HUES48 (cell line): ENCODE results near the gene PYGO2.
"Not testable (repeated sequence)": the region's sequence is repeated elsewhere in the genome, so short reads cannot be mapped to it uniquely, and the experiment has no call there.

Experiments
- H3K27ac ChIP-seq: one replicate; pipeline ENCODE4 v1.7.0; 2013; ENCODE audit warnings: low read depth, low read length, inconsistent platforms
- H3K27me3 ChIP-seq: 2 replicates; pipeline ENCODE4 v1.6.1; 2013; ENCODE audit warnings: mild to moderate bottlenecking, low read length; ENCODE audit not compliant: control insufficient read depth, insufficient read depth
- H3K36me3 ChIP-seq: 2 replicates; pipeline ENCODE4 v1.6.1; 2013; ENCODE audit warnings: low read length; ENCODE audit not compliant: control insufficient read depth, insufficient read depth
- H3K4me1 ChIP-seq: 2 replicates; pipeline ENCODE4 v1.6.1; 2013; ENCODE audit warnings: mild to moderate bottlenecking, low read length; ENCODE audit not compliant: control insufficient read depth, insufficient read depth
- H3K4me3 ChIP-seq: 2 replicates; pipeline ENCODE4 v1.5.1; 2013; ENCODE audit warnings: mild to moderate bottlenecking, low read depth, low read length
- H3K9ac ChIP-seq: 2 replicates; pipeline ENCODE4 v1.6.1; 2013; ENCODE audit warnings: mild to moderate bottlenecking, low read depth, low read length, moderate library complexity
- H3K9me3 ChIP-seq: 2 replicates; pipeline ENCODE4 v1.6.1; 2013; ENCODE audit warnings: low read length; ENCODE audit not compliant: control insufficient read depth, insufficient read depth

Gene PYGO2

DNA sequence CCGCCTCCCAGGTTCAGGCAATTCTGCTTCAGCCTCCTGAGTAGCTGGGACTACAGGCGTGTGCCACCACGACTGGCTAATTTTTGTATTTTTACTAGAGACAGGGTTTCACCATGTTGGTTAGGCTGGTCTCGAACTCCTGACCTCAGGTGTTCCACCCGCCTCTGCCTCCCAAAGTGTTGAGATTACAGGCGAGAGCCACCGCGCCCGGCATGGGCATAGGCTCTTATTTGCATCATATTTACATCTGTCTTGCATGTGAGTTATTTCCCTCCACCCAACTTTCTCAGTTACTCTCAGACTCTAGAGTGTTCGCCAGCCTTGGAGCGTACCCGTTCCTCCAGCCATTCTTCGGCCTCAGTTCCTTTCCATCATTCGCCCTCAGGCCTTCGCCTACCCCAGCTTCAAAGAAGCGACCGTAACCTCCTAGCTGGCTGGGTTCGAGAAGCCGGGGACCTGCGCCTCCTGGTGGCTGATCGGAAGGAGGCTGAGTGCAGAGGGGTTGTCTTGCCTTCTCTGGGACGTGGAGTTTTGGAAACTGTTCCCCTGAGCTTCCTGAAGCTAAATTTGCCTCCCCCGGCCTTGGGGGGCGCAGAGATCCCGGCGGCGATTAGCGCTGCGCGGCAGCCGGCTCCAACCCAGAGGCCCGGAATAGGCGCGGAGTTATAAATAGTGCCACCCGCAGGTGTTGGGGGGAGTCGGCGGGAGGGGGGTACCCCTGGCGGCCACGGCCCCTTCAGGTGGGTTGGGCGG, 37.4 kb upstream of the PYGO2 start:
- Histone ChIP-seq H3K4me1 (no peaks in the 10 kb centered on the region; the same call in 1 of the 2 replicates), H3K4me3 (peak overlapping the region; percentile 68), H3K36me3 (no peaks in the 10 kb centered on the region), H3K27ac (peak overlapping the region; percentile 59), H3K9me3 (no peaks in the 10 kb centered on the region), H3K9ac (no peak overlapping the region), H3K27me3 (0 out of 2 replicates have a peak, but pooled peaks cover 3% of the 10 kb centered on the region)

DNA sequence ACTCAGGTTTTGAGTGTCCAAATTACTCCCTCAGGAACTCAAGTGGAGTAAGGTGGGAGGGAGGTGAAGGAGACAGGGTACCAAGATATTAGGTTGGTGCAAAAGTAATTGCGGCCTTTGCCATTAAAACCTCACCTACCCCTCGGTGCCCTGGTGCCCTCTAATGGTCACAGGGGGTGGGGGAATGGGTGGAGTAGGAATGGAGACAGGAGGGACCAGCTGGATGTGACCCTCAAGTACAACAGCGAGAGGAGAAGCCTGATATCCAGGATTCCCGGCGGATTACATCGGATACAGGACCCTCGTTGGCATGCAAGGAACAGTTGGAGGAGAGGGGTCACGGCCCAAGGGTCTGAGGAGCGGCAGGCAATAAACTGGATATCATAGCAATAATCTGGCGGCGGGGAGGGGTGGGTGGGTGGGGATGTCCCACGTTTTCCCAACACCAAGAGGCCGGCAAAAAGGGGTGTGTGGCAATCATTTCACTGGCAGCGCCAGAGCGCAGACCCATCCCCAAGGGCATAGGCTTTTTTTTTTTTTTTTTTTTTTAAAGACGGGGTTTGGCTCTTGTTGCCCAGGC, 36.7 kb upstream of the PYGO2 start:
- Histone ChIP-seq H3K27ac (no peak overlapping the region), H3K9me3 (no peaks in the 10 kb centered on the region), H3K36me3 (0 out of 2 replicates have a peak, but pooled peaks cover 2% of the 10 kb centered on the region), H3K27me3 (0 out of 2 replicates have a peak, but pooled peaks cover 3% of the 10 kb centered on the region), H3K9ac (no peak overlapping the region), H3K4me1 (no peaks in the 10 kb centered on the region; the same call in 1 of the 2 replicates), H3K4me3 (no peak overlapping the region)

DNA sequence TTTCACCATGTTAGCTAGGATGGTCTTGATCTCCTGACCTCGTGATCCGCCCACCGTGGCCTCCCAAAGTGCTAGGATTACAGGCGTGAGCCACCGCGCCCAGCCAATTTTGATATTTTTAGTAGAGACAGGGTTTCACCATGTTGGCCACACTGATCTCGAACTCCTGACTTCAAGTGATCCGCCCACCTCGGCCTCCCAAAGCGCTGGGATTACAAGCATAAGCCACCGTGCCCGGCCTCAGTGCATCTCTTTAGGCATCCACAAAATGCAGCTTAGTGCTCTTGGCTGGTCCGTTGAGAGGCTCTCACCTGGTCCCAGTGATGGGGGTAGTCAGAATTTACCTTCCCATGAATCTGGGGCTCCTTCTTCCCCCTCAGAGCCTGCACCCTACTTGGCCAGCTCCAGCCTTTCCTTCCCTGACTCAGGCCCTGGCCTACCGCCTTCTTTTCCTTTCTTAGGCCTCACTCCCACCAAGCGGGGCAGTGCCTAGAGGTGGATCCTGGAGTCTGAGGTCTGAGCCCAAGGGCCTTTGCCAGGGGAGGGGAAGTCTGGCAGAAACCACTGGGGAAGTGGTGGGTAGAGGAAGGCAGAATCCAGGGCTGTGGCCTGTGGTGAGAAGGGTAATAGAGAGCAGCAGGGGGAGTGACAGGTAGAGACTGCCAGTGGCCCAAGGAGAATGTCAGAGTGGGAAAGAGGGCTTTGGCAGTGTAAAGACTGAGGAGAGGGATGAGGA, 35.6 kb upstream of the PYGO2 start:
- H3K4me1 ChIP-seq = no peaks in the 10 kb centered on the region; the same call in 1 of the 2 replicates
- H3K9ac ChIP-seq = no peak overlapping the region
- no peak overlapping the region for H3K27ac ChIP-seq

GRCh38 chr1:154995301-154995983, 33.9 kb upstream of the PYGO2 start:
- H3K9ac ChIP-seq, H3K4me1 ChIP-seq, H3K4me3 ChIP-seq, H3K27me3 ChIP-seq, H3K27ac ChIP-seq, H3K9me3 ChIP-seq: not testable (repeated sequence)
- H3K36me3 ChIP-seq = peaks cover 13% of the 10 kb centered on the region

More for the DNA sequence above, 35.6 kb upstream of the PYGO2 start:
- no peak overlapping the region for H3K4me3 ChIP-seq
- no peaks in the 10 kb centered on the region for H3K9me3 ChIP-seq
- H3K27me3 ChIP-seq = 0 out of 2 replicates have a peak, but pooled peaks cover 3% of the 10 kb centered on the region
- H3K36me3 ChIP-seq = 0 out of 2 replicates have a peak, but pooled peaks cover 6% of the 10 kb centered on the region

- H3K36me3 ChIP-seq = peaks cover 22% of the 10 kb centered on the region
- no peak overlapping the region for H3K4me3 ChIP-seq
- H3K27ac ChIP-seq = no peak overlapping the region
- no peak overlapping the region for H3K9ac ChIP-seq
- no peaks in the 10 kb centered on the region for H3K9me3 ChIP-seq
- H3K27me3 ChIP-seq = 0 out of 2 replicates have a peak, but pooled peaks cover 3% of the 10 kb centered on the region
- H3K4me1 ChIP-seq = no peaks in the 10 kb centered on the region; the same call in 1 of the 2 replicates
Observed at GRCh38 chr1:154994591-154994990, 33.0 kb upstream of the PYGO2 start.

DNA sequence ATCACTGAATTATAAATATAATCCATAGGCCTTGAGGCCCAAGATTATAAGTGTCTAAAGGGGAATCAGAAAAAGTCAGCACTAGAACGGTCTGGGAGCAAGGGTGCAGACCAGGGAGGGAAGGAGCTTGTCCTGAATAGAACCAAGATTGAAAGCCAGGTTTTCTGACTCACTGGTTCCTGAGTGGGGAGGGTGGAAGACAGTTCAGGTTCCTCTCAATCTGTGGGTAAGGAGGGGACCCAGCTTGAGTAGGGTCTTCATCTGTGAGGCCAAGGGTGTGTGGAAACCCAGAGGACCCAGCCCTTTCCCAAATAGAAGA, 32.6 kb upstream of the PYGO2 start:
- Histone ChIP-seq H3K36me3 (peaks cover 26% of the 10 kb centered on the region), H3K4me1 (no peaks in the 10 kb centered on the region), H3K9ac (no peak overlapping the region), H3K27ac (no peak overlapping the region), H3K9me3 (no peaks in the 10 kb centered on the region), H3K27me3 (0 out of 2 replicates have a peak, but pooled peaks cover 3% of the 10 kb centered on the region), H3K4me3 (no peak overlapping the region)

DNA sequence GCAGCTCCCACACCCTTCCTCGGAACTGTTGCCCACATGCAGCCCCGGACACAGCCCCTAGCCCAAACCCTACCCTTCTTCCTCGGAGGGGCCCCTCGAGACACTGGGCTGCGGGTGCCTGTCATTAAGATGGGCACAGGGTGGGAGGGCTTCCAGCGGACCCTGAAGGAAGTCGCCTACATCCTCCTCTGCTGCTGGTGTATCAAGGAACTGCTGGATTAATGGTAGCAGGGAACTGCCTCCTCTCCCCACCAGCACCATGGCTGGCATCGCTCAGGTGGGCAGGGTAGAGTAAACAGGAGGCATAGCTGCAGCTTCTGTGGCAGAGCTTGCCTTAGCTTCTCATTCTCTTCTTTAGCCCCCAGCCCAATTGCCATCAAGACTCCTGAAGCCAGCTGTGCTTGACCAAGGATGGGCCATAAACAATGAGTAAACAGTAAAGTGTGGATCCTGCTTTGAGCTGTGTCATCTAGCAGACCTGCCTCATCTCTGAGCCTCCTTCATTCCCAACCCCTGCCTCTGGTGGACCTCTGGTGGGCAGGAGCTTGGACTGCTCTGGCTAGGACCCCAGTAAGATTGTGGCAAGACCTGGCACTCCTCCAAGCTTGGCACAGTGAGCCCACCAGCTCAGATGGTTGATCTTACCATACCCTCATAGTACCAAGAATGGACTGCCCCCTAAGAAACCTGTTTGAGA, 32.1 kb upstream of the PYGO2 start, which contains the start of gene LENEP:
Gene LENEP, plus strand, starts transcription at position 15 of the 697 bp plus-strand sequence. Its CDS starts 22 bp downstream, at position 37.
- 0 out of 2 replicates have a peak, but pooled peaks cover 3% of the 10 kb centered on the region for H3K27me3 ChIP-seq
- H3K9ac ChIP-seq = no peak within 1 kb of the TSS
- peaks cover 31% of the 10 kb centered on the region for H3K36me3 ChIP-seq
- no peak within 1 kb of the TSS for H3K4me3 ChIP-seq
- H3K27ac ChIP-seq = peak within 1 kb of the TSS; percentile 61
- no peaks in the 10 kb centered on the region for H3K9me3 ChIP-seq
- H3K4me1 ChIP-seq = no peaks in the 10 kb centered on the region

DNA sequence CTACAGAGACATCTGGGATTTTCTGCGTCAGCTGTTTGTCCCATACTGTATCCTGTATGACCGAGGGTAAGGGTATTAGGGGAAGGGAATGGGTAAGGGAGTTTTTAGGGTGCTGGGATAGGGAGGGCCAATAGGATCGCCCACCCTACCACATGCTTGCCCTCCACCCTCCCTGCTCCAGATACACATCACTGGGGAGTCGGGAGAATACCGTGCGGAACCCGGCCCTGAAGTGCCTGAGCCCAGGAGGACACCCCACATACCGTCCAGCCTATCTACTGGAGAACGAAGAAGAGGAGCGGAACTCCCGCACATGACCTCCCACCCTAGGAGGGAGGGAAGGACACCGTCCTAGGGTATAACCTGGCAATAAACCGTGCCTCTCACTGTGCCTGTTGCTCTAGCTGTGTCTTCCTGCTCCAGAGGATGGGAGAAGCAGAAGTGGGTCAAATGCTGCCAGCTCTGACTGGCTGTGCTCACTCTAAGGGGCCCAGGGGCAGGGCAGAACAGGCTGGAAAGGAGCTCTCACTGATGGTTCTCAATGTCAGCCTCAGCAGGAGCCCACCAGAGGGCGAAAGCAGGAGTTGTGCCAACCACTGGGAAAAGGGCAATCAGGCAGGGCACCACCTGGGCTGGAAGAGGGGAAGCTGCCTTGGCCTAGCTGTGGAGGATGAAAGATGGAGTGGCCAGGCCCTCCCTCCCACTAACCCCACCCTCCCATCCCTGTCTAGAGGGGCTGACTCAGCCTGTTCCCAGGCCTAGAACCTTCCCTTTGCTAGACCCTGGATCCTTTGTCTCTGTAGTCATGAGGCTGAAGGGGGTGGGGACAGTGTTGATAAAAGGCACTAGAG, 31.4 kb upstream of the PYGO2 start:
- Histone ChIP-seq H3K4me3 (no peak overlapping the region), H3K9me3 (no peaks in the 10 kb centered on the region), H3K36me3 (peaks cover 38% of the 10 kb centered on the region)

GRCh38 chr1:154990276-154990675, 28.7 kb upstream of the PYGO2 start:
- Histone ChIP-seq H3K9me3 (no peaks in the 10 kb centered on the region), H3K27ac (no peak overlapping the region), H3K4me1 (no peaks in the 10 kb centered on the region), H3K9ac (no peak overlapping the region), H3K27me3 (no peaks in the 10 kb centered on the region), H3K4me3 (no peak overlapping the region), H3K36me3 (peaks cover 56% of the 10 kb centered on the region)

More for the DNA sequence above, 31.4 kb upstream of the PYGO2 start:
- Histone ChIP-seq H3K27me3 (0 out of 2 replicates have a peak, but pooled peaks cover 3% of the 10 kb centered on the region), H3K4me1 (no peaks in the 10 kb centered on the region), H3K9ac (no peak overlapping the region), H3K27ac (no peak overlapping the region)
